Erythroblast (primary cell): Measurements from ENCODE around the gene EDA.

ENCODE experiments used
- GATA1 ChIP-seq: IDR thresholded peaks from 2 replicates; pipeline ENCODE4 v1.6.1; 2011; ENCODE audit warnings: low read depth, mild to moderate bottlenecking, control low read depth, low read length, moderate library complexity
- POLR2A ChIP-seq: IDR thresholded peaks from 2 replicates; pipeline ENCODE4 v1.6.1; 2011; ENCODE audit warnings: mild to moderate bottlenecking, low read length

GRCh38 chrX:69914781-69915180 lies 298.9 kb downstream of the EDA start:
- TF ChIP-seq POLR2A (no peak), GATA1 (no peak)
